Measurements from ENCODE around the gene PIGU.

Gene PIGU

GRCh38 chr20:34575756-34576155 lies 101.1 kb downstream of the PIGU start:
- DNase-seq = no peak

GRCh38 chr20:34575271-34575670 lies 101.6 kb downstream of the PIGU start:
- no peak for DNase-seq

GRCh38 chr20:34574861-34575260 lies 102.0 kb downstream of the PIGU start:
- no peak for DNase-seq

- no peak for DNase-seq
These were observed 102.5 kb downstream of the PIGU start for GRCh38 chr20:34574426-34574825.

GRCh38 chr20:34573541-34574300 lies 103.2 kb downstream of the PIGU start:
- no peak for DNase-seq

GRCh38 chr20:34571753-34572152 lies 105.1 kb downstream of the PIGU start:
- DNase-seq = no peak

GRCh38 chr20:34570859-34571306 lies 106.0 kb downstream of the PIGU start:
- peak; percentile 42 for DNase-seq

GRCh38 chr20:34569598-34569997 lies 107.3 kb downstream of the PIGU start:
- no peak for DNase-seq

- DNase-seq = no peak
These were observed 108.7 kb downstream of the PIGU start for GRCh38 chr20:34567892-34568865.

- DNase-seq = no peak
These were observed 109.7 kb downstream of the PIGU start for GRCh38 chr20:34566978-34567891.

- no peak for DNase-seq
These were observed 112.1 kb downstream of the PIGU start for GRCh38 chr20:34564833-34565232.

GRCh38 chr20:34562641-34563040 lies 114.3 kb downstream of the PIGU start:
- no peak for DNase-seq

- no peak for DNase-seq
These were observed 115.2 kb downstream of the PIGU start for GRCh38 chr20:34561661-34562060.

GRCh38 chr20:34560614-34561013 lies 116.3 kb downstream of the PIGU start:
- DNase-seq = no peak

GRCh38 chr20:34560141-34560523 lies 116.8 kb downstream of the PIGU start:
- DNase-seq = no peak

GRCh38 chr20:34559311-34560140 lies 117.4 kb downstream of the PIGU start:
- no peak for DNase-seq

GRCh38 chr20:34558320-34559218 lies 118.3 kb downstream of the PIGU start, which contains the start of gene MAP1LC3A:
Gene MAP1LC3A, plus strand, starts transcription at chr20:34558718. Its CDS starts 151 bp downstream, at chr20:34558869.
- DNase-seq = peak; percentile 98

GRCh38 chr20:34557936-34558319 lies 119.0 kb downstream of the PIGU start:
- DNase-seq = no peak

- no peak for DNase-seq
These were observed 123.5 kb downstream of the PIGU start for GRCh38 chr20:34553366-34553867.

GRCh38 chr20:34552569-34552968 lies 124.3 kb downstream of the PIGU start:
- DNase-seq = no peak
